ENCODE measurements around the gene MFSD11.
"Not testable (repeated sequence)": the region's sequence is repeated elsewhere in the genome, so short reads cannot be mapped to it uniquely, and the experiment has no call there.

Gene MFSD11

GRCh38 chr17:76784926-76785325 is 47.0 kb downstream of the MFSD11 start:
- TF ChIP-seq EZH2phosphoT487 (IDR thresholded peaks at IDR 0.05; ENCODE audit: borderline replicate concordance) (no peak), CTCF (conservative IDR thresholded peaks at IDR 0.05; ENCODE audit: low read length) (no peak)
- Histone ChIP-seq H3K9ac (ENCODE audit: low read depth, low read length, poor library complexity, severe bottlenecking) (no peak overlapping the region), H3K9me2 (replicated peaks; ENCODE audit: low read depth, low read length) (no peaks in the 10 kb centered on the region), H3K27me3 (ENCODE audit: insufficient read depth, low read length, poor library complexity, severe bottlenecking) (no peaks in the 10 kb centered on the region), H3K9me3 (ENCODE audit: insufficient read depth, low read depth, low read length) (no peaks in the 10 kb centered on the region), H3K4me3 (ENCODE audit: low read length, poor library complexity, severe bottlenecking) (no peak overlapping the region), H3K4me2 (ENCODE audit: low read depth, low read length, poor library complexity, severe bottlenecking) (no peak overlapping the region), H3K36me3 (ENCODE audit: insufficient read depth, low read length) (peaks cover 7% of the 10 kb centered on the region; the same call in 1 of the 2 replicates), H3K79me2 (ENCODE audit: insufficient read depth, low read length) (no peaks in the 10 kb centered on the region), H3F3A (ENCODE audit: low read depth) (no peaks in the 10 kb centered on the region), H2AFZ (ENCODE audit: low read length) (no peak overlapping the region), H4K20me1 (ENCODE audit: insufficient read depth, low read length, poor library complexity, severe bottlenecking) (no peaks in the 10 kb centered on the region), H3K4me1 (ENCODE audit: insufficient read depth, low read length, poor library complexity, severe bottlenecking) (peaks cover 12% of the 10 kb centered on the region)

GRCh38 chr17:76787866-76788265 is 49.9 kb downstream of the MFSD11 start:
- H3K9me2 ChIP-seq (replicated peaks; ENCODE audit: low read depth, low read length); H3K9me3 ChIP-seq (ENCODE audit: insufficient read depth, low read depth, low read length); H3K4me3 ChIP-seq (ENCODE audit: low read length, poor library complexity, severe bottlenecking); H3K27me3 ChIP-seq (ENCODE audit: insufficient read depth, low read length, poor library complexity, severe bottlenecking); H3F3A ChIP-seq (ENCODE audit: low read depth); H3K36me3 ChIP-seq (ENCODE audit: insufficient read depth, low read length); H3K79me2 ChIP-seq (ENCODE audit: insufficient read depth, low read length); H4K20me1 ChIP-seq (ENCODE audit: insufficient read depth, low read length, poor library complexity, severe bottlenecking); H2AFZ ChIP-seq (ENCODE audit: low read length): not testable (repeated sequence)
- H3K4me2 ChIP-seq (ENCODE audit: low read depth, low read length, poor library complexity, severe bottlenecking), result peak overlapping the region; percentile 11
- H3K9ac ChIP-seq (ENCODE audit: low read depth, low read length, poor library complexity, severe bottlenecking), result peak overlapping the region; percentile 42
- peaks cover 15% of the 10 kb centered on the region for H3K4me1 ChIP-seq (ENCODE audit: insufficient read depth, low read length, poor library complexity, severe bottlenecking)

GRCh38 chr17:76789235-76789788 is 51.4 kb downstream of the MFSD11 start:
- Histone ChIP-seq H3K4me1 (ENCODE audit: insufficient read depth, low read length, poor library complexity, severe bottlenecking) (peaks cover 15% of the 10 kb centered on the region), H3K79me2 (ENCODE audit: insufficient read depth, low read length) (no peaks in the 10 kb centered on the region), H4K20me1 (ENCODE audit: insufficient read depth, low read length, poor library complexity, severe bottlenecking) (no peaks in the 10 kb centered on the region), H2AFZ (ENCODE audit: low read length) (no peak overlapping the region), H3K9me2 (replicated peaks; ENCODE audit: low read depth, low read length) (no peaks in the 10 kb centered on the region), H3K27me3 (ENCODE audit: insufficient read depth, low read length, poor library complexity, severe bottlenecking) (no peaks in the 10 kb centered on the region), H3K9ac (ENCODE audit: low read depth, low read length, poor library complexity, severe bottlenecking) (no peak overlapping the region), H3K9me3 (ENCODE audit: insufficient read depth, low read depth, low read length) (no peaks in the 10 kb centered on the region), H3K4me2 (ENCODE audit: low read depth, low read length, poor library complexity, severe bottlenecking) (no peak overlapping the region), H3K4me3 (ENCODE audit: low read length, poor library complexity, severe bottlenecking) (no peak overlapping the region), H3K36me3 (ENCODE audit: insufficient read depth, low read length) (no peaks in the 10 kb centered on the region), H3F3A (ENCODE audit: low read depth) (no peaks in the 10 kb centered on the region; the same call in 1 of the 2 replicates)
- TF ChIP-seq EZH2phosphoT487 (IDR thresholded peaks at IDR 0.05; ENCODE audit: borderline replicate concordance) (no peak), CTCF (conservative IDR thresholded peaks at IDR 0.05; ENCODE audit: low read length) (no peak)

All from Loucy (cell line).